PC-9 (cell line): ENCODE measurements around the gene MLXIP. TPM values are rescaled to one million over a fixed set of nuclear protein-coding genes. Genes with fewer than 3 reads are reported as not detected.

Experiments used
- BruUV-seq: library from RNA; stranded (reverse); fragments of 400-500 nt; replicated peaks from 2 replicates; lab custom pipeline; 2021; lab: Mats Ljungman, UMichigan
- CTCF ChIA-PET: fragments of 300-600 bp; sonication (Branson Sonifier 250); formaldehyde crosslinking; loops from one replicate; lab custom pipeline; 2022; ENCODE audit warnings: antibody characterized with exemption; lab: Charles Lee
- POLR2A ChIA-PET: fragments of 300-600 bp; sonication (Branson Sonifier 250); formaldehyde crosslinking; loops from one replicate; lab custom pipeline; 2022; ENCODE audit warnings: antibody characterized with exemption; ENCODE audit not compliant: unreplicated experiment; lab: Charles Lee
- DNase-seq, 2 experiments: peaks; one replicate each; pipeline versions ENCODE4 v3.0.0 to v3.0.0-alpha.2; 2015 to 2022; ENCODE audit warnings: mixed read lengths in 1 of 2
- H2AFZ ChIP-seq: fragments of 200-600 bp; sonication (generic); 2 replicates; pipeline ENCODE4 v1.8.1; 2017; ENCODE audit warnings: antibody characterized with exemption
- H3F3A ChIP-seq: fragments of 200-600 bp; sonication (generic); 2 replicates; pipeline ENCODE4 v1.8.1; 2017; ENCODE audit warnings: antibody characterized with exemption, mild to moderate bottlenecking, low read depth; ENCODE audit not compliant: insufficient read depth
- H3K27ac ChIP-seq: fragments of 200-600 bp; sonication (generic); 2 replicates; pipeline ENCODE4 v1.6.1; 2016; ENCODE audit warnings: mixed run types
- H3K27me3 ChIP-seq: fragments of 200-600 bp; sonication (generic); 2 replicates; pipeline ENCODE4 v1.6.1; 2016; ENCODE audit warnings: low read depth, mixed run types; ENCODE audit not compliant: insufficient read depth
- H3K36me3 ChIP-seq: fragments of 200-600 bp; sonication (generic); 2 replicates; pipeline ENCODE4 v1.6.1; 2016; ENCODE audit warnings: low read depth, mixed run types
- H3K4me1 ChIP-seq: fragments of 200-600 bp; sonication (generic); replicated peaks from 2 replicates; pipeline ENCODE4 v1.6.1; 2016; ENCODE audit warnings: mixed run types; ENCODE audit not compliant: insufficient read depth
- H3K4me2 ChIP-seq: fragments of 200-600 bp; sonication (generic); 2 replicates; pipeline ENCODE4 v1.6.1; 2017; ENCODE audit warnings: mixed run types
- H3K4me3 ChIP-seq: fragments of 200-600 bp; sonication (generic); 2 replicates; pipeline ENCODE4 v1.6.1; 2016; ENCODE audit warnings: mixed run types
- H3K79me2 ChIP-seq: fragments of 200-600 bp; sonication (generic); 2 replicates; pipeline ENCODE4 v1.6.1; 2017; ENCODE audit warnings: low read depth, mixed run types
- H3K9me2 ChIP-seq: fragments of 200-600 bp; sonication (generic); 2 replicates; pipeline ENCODE4 v1.8.1; 2017; ENCODE audit warnings: mild to moderate bottlenecking; ENCODE audit not compliant: insufficient read depth
- H3K9me3 ChIP-seq: fragments of 200-600 bp; sonication (generic); 2 replicates; pipeline ENCODE4 v1.8.1; 2016; ENCODE audit warnings: low read depth; ENCODE audit not compliant: insufficient read depth
- H4K20me1 ChIP-seq: fragments of 200-600 bp; sonication (generic); 2 replicates; pipeline ENCODE4 v1.8.1; 2017; ENCODE audit not compliant: insufficient read depth
- EZH2 ChIP-seq: fragments of 200-600 bp; sonication (generic); IDR thresholded peaks from 2 replicates; pipeline ENCODE4 v1.8.0; 2017; ENCODE audit warnings: antibody characterized with exemption, low read depth
- intact Hi-C: fragments of 100-400 bp; cut with micrococcal nuclease; formaldehyde crosslinking; loops from one replicate; pipeline ENCODE4 v1.10.0; 2022; ENCODE audit not compliant: unreplicated experiment
- total RNA-seq: library from RNA; stranded (reverse); gene quantifications from 2 replicates; pipeline ENCODE4 v1.2.3, GENCODE V29; 2021
- TF ChIP-seq, protein P1 (sequence below): fragments of 200-600 bp; sonication (generic); conservative IDR thresholded peaks from 2 replicates; pipeline ENCODE4 v1.6.1; 2017; ENCODE audit warnings: mixed run types, antibody characterized with exemption, mild to moderate bottlenecking, moderate library complexity

The MLXIP gene
- total RNA-seq, 1 experiment from 2014 or later, result 83.3 TPM

DNA sequence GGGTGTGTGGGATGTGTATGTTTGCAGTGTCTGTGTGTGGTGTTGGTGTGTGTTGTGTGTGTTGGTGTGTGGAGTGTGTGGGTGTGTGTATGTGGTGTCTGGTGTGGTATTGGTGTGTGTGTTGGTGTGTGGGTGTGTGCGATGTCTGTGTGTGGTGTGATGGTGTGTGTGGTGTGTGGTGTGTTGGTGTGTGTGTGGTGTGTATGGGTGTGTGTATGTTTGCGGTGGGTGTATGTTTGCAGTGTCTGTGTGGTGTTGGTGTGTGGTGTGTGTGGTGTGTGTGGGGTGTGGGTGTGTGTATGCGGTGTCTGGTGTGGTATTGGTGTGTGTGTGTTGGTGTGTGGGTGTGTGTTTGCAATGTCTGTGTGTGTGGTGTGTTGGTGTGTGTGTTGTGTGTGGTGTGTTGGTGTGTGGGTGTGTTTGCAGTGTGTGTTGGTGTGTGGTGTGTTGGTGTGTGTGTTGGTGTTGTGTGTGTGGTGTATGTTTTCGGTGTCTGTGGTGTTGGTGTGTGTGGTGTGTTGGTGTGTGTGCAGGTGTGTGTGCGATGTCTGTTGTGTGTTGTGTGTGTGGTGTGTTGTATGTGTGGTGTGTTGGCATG lies 15.7 kb downstream of the MLXIP start:
- no peak for DNase-seq
- H3K79me2 ChIP-seq, result peaks cover 90% of the 10 kb centered on the region
- peaks cover 10% of the 10 kb centered on the region for H4K20me1 ChIP-seq
- no peak for TF ChIP-seq EZH2
- TF ChIP-seq, protein P1, sequence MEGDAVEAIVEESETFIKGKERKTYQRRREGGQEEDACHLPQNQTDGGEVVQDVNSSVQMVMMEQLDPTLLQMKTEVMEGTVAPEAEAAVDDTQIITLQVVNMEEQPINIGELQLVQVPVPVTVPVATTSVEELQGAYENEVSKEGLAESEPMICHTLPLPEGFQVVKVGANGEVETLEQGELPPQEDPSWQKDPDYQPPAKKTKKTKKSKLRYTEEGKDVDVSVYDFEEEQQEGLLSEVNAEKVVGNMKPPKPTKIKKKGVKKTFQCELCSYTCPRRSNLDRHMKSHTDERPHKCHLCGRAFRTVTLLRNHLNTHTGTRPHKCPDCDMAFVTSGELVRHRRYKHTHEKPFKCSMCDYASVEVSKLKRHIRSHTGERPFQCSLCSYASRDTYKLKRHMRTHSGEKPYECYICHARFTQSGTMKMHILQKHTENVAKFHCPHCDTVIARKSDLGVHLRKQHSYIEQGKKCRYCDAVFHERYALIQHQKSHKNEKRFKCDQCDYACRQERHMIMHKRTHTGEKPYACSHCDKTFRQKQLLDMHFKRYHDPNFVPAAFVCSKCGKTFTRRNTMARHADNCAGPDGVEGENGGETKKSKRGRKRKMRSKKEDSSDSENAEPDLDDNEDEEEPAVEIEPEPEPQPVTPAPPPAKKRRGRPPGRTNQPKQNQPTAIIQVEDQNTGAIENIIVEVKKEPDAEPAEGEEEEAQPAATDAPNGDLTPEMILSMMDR, result no peak
- intact Hi-C loops, result no loop called here
- H3K36me3 ChIP-seq, result peaks cover 6% of the 10 kb centered on the region; the same call in 1 of the 2 replicates
- H3K4me1 ChIP-seq, result peaks cover 27% of the 10 kb centered on the region
- no peaks in the 10 kb centered on the region for H3K27me3 ChIP-seq
- BruUV-seq, result no TSS peak
- no peaks in the 10 kb centered on the region for H3K9me2 ChIP-seq
- H3K27ac ChIP-seq, result no peak overlapping the region
- POLR2A ChIA-PET, result no interaction called here
- no peak overlapping the region for H3K4me2 ChIP-seq
- CTCF ChIA-PET, result no interaction called here
- peaks cover 54% of the 10 kb centered on the region for H3F3A ChIP-seq
- H2AFZ ChIP-seq, result no peak overlapping the region
- H3K9me3 ChIP-seq, result no peaks in the 10 kb centered on the region
- no peak overlapping the region for H3K4me3 ChIP-seq

DNA sequence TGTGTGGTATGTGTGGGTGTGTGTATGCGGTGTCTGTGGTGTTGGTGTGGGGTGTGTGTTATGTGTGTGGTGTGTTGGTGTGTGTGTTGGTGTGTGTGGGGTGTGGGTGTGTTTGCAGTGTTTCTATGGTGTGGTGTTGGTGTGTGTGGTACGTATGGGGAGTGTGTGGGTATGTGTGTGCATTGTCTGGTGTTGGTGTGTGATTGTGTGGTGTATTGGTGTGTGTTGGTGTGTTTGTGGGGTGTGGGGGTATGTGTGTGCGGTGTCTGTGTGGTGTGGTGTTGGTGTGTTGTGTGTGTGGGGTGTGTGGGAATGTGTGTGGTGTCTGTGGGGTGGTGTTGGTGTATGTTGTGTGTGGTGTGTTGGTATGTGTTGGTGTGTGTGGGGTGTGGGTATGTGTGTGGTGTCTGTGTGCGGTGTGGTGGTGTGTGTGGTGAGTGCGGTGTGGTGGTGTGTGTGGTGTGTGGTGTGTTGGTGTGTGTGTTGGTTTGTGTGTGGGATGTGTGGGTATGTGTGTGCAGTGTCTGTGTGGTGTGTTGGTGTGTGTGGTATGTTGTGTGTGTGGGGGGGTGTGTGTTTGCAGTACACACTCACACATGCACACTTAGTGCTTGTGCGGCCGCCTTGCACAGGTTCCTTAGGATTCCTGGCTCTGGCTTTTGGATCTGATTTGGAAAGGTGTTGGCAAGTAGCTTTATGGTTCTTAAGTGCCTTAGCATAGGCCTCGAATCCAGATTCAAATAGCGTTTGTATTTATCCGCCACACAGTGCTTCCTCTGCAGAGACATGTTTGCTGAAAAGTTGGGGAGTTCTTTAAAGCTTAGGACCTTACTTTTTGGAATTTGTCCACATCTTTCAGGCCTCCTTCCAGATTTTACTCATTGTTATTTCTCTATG lies 16.4 kb downstream of the MLXIP start:
- Histone ChIP-seq H3K27me3 (no peaks in the 10 kb centered on the region), H3K4me2 (no peak overlapping the region), H3K79me2 (peaks cover 90% of the 10 kb centered on the region), H3K9me2 (no peaks in the 10 kb centered on the region), H3F3A (peaks cover 52% of the 10 kb centered on the region), H4K20me1 (peaks cover 13% of the 10 kb centered on the region), H3K4me3 (no peak overlapping the region), H2AFZ (no peak overlapping the region), H3K9me3 (no peaks in the 10 kb centered on the region), H3K27ac (no peak overlapping the region), H3K36me3 (no peaks in the 10 kb centered on the region), H3K4me1 (peaks cover 35% of the 10 kb centered on the region)
- intact Hi-C loops, result no loop called here
- TF ChIP-seq EZH2, result no peak
- TF ChIP-seq, protein P1, result no peak
- ChIA-PET POLR2A (interaction anchor here (0.5 to 0.6 kb wide), 2 partner anchors 12 to 29 kb away, joined by 3 to 5 read pairs; no protein-coding TSS in a partner anchor), CTCF (no interaction called here)
- peak in 1 of 2 experiments; percentile 48 for DNase-seq
- no TSS peak for BruUV-seq

DNA sequence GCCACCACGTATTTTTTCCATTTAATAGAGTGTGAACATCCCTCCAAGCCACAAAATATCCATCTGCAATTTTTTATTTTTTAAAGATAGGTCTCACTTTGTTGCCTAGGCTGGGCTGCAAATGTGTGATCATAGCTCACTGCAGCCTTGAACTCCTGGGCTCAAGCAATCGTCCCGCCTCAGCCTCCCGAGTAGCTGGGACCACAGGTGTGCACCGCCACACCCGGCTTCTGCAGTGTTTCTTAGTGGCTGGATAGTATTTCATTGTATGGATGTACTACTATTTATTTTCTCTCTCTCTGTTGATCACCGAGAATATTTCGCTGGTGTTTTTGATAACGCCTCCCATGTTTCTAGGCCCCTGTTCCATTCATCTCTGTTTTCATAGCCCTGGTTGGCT lies 17.5 kb downstream of the MLXIP start:
- Histone ChIP-seq H4K20me1 (peaks cover 18% of the 10 kb centered on the region), H3K9me2 (no peaks in the 10 kb centered on the region), H2AFZ (no peak overlapping the region), H3F3A (peaks cover 52% of the 10 kb centered on the region), H3K27ac (no peak overlapping the region), H3K4me2 (no peak overlapping the region), H3K9me3 (no peaks in the 10 kb centered on the region), H3K4me1 (peaks cover 38% of the 10 kb centered on the region), H3K36me3 (no peaks in the 10 kb centered on the region), H3K79me2 (peaks cover 92% of the 10 kb centered on the region), H3K27me3 (no peaks in the 10 kb centered on the region), H3K4me3 (no peak overlapping the region)
- intact Hi-C loops, result no loop called here
- ChIA-PET CTCF (no interaction called here), POLR2A (interaction anchor here (0.6 kb wide), 1 partner anchor 30 kb away, joined by 5 read pairs; no protein-coding TSS in a partner anchor)
- BruUV-seq, result no TSS peak
- no peak for DNase-seq
- TF ChIP-seq, protein P1, result no peak
- TF ChIP-seq EZH2, result no peak
